Hepatocyte (in vitro differentiated cells): ENCODE results near the gene MACC1. TPM values are rescaled to one million over a fixed set of nuclear protein-coding genes. Genes with fewer than 3 reads are reported as not detected.

Experiments used
- DNase-seq: peaks from one replicate; pipeline ENCODE4 v3.0.0-alpha.2; 2016; ENCODE audit warnings: low spot score
- H2AFZ ChIP-seq: fragments of 200-600 bp; sonication (generic); 2 replicates; pipeline ENCODE4 v1.6.0; 2016; ENCODE audit warnings: antibody characterized with exemption, mild to moderate bottlenecking
- H3K27ac ChIP-seq: fragments of 200-600 bp; sonication (generic); 2 replicates; pipeline ENCODE4 v1.5.1; 2016; ENCODE audit warnings: mild to moderate bottlenecking
- H3K27me3 ChIP-seq: fragments of 200-600 bp; sonication (generic); 2 replicates; pipeline ENCODE4 v1.6.1; 2016
- H3K36me3 ChIP-seq: fragments of 200-600 bp; sonication (generic); replicated peaks from 2 replicates; pipeline ENCODE4 v1.5.1; 2016; ENCODE audit warnings: low read depth; ENCODE audit not compliant: insufficient read depth
- H3K4me1 ChIP-seq: fragments of 200-600 bp; sonication (generic); 2 replicates; pipeline ENCODE4 v1.5.1; 2016; ENCODE audit warnings: mild to moderate bottlenecking, moderate library complexity; ENCODE audit not compliant: insufficient read depth
- H3K4me2 ChIP-seq: fragments of 200-600 bp; sonication (generic); 2 replicates; pipeline ENCODE4 v1.6.0; 2016
- H3K4me3 ChIP-seq: fragments of 200-600 bp; sonication (generic); 2 replicates; pipeline ENCODE4 v1.5.1; 2016; ENCODE audit warnings: mild to moderate bottlenecking
- H3K79me2 ChIP-seq: fragments of 200-600 bp; sonication (generic); 2 replicates; pipeline ENCODE4 v1.6.0; 2017; ENCODE audit warnings: mild to moderate bottlenecking
- H3K9me2 ChIP-seq: fragments of 200-600 bp; sonication (generic); replicated peaks from 2 replicates; pipeline ENCODE4 v1.6.0; 2017; ENCODE audit warnings: mild to moderate bottlenecking; ENCODE audit not compliant: insufficient read depth
- H3K9me3 ChIP-seq: fragments of 200-600 bp; sonication (generic); 2 replicates; pipeline ENCODE4 v1.5.1; 2016; ENCODE audit warnings: low read depth, mild to moderate bottlenecking
- H4K20me1 ChIP-seq: fragments of 200-600 bp; sonication (generic); 2 replicates; pipeline ENCODE4 v1.6.0; 2016; ENCODE audit warnings: mild to moderate bottlenecking; ENCODE audit not compliant: insufficient read depth, poor library complexity, severe bottlenecking
- EZH2 ChIP-seq: fragments of 200-600 bp; sonication (generic); IDR thresholded peaks from 2 replicates; pipeline ENCODE4 v1.6.1; 2016; ENCODE audit warnings: antibody characterized with exemption, mild to moderate bottlenecking, borderline replicate concordance
- EZH2phosphoT487 ChIP-seq: fragments of 200-600 bp; sonication (generic); IDR thresholded peaks from one replicate; pipeline ENCODE4 v1.6.1; 2018; ENCODE audit warnings: antibody characterized with exemption, mild to moderate bottlenecking, low read depth, moderate library complexity; ENCODE audit not compliant: unreplicated experiment, severe bottlenecking
- WGBS: methylation state at CpG from one replicate; pipeline ENCODE4 v1.1.6; 2016; ENCODE audit warnings: low lambda C conversion rate; ENCODE audit errors: missing lambda C conversion rate; 5-methylcytosine and 5-hydroxymethylcytosine counted together
- polyA plus RNA-seq: library from polyadenylated mRNA; unstranded; fragments of >200 nt; fragmentation: Nextera tagmentation; extraction: Ambion mirVana; gene quantifications from 2 replicates; pipeline ENCODE4 v1.2.1, GENCODE V29; 2016
- total RNA-seq: library from RNA; depleted of rRNA; stranded (reverse); fragments of >200 nt; gene quantifications from 2 replicates; pipeline ENCODE4 v1.2.3, GENCODE V29; 2014
- TF ChIP-seq, protein P1 (sequence below): fragments of 200-600 bp; sonication (generic); IDR thresholded peaks from 2 replicates; pipeline ENCODE4 v1.5.1; 2016; ENCODE audit warnings: antibody characterized with exemption, mild to moderate bottlenecking; ENCODE audit not compliant: poor library complexity

The MACC1 gene
- total and polyA plus RNA-seq, 2 experiments from 2014 or later, result 6.9 to 46.0 TPM

DNA sequence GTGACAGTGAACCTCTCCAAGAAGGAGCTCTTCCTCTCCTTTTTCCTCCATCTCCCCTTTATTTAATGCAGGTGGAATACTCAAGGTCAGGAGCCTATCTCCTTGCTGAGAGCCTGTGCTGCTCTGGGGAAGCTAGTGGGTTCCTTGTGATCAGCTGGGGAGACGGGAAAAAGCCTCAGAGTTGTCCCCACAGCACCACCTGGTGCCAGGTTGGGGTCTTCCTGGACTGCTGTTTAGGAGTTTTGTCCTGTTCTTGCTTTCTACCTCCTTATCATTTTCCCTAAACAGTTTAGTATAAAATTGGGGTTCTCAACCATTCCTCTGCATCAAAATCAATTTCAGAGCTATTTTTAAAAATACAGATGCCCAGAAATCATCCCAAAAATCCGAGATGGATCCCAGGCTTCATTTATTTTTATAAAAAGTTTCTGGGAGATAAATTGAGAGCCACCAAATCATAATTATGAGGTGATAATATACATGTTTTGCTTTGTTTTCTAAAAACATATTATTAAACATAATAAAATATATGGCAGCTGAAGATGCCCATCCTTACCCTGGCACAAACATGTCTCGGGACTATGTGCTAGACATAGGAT, 44.3 kb downstream of the MACC1 start:
- WGBS, result 40% methylated on average over 3 of the region's 3 CpGs
- H3K79me2 ChIP-seq, result no peaks in the 10 kb centered on the region
- no peak overlapping the region for H2AFZ ChIP-seq
- no peak overlapping the region for H3K4me3 ChIP-seq
- H3K4me1 ChIP-seq, result no peaks in the 10 kb centered on the region
- H3K27ac ChIP-seq, result no peak overlapping the region
- TF ChIP-seq EZH2phosphoT487, result no peak
- TF ChIP-seq, protein P1, sequence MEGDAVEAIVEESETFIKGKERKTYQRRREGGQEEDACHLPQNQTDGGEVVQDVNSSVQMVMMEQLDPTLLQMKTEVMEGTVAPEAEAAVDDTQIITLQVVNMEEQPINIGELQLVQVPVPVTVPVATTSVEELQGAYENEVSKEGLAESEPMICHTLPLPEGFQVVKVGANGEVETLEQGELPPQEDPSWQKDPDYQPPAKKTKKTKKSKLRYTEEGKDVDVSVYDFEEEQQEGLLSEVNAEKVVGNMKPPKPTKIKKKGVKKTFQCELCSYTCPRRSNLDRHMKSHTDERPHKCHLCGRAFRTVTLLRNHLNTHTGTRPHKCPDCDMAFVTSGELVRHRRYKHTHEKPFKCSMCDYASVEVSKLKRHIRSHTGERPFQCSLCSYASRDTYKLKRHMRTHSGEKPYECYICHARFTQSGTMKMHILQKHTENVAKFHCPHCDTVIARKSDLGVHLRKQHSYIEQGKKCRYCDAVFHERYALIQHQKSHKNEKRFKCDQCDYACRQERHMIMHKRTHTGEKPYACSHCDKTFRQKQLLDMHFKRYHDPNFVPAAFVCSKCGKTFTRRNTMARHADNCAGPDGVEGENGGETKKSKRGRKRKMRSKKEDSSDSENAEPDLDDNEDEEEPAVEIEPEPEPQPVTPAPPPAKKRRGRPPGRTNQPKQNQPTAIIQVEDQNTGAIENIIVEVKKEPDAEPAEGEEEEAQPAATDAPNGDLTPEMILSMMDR, result peak; percentile 71
- H3K9me2 ChIP-seq, result no peaks in the 10 kb centered on the region
- H3K9me3 ChIP-seq, result no peaks in the 10 kb centered on the region
- H3K4me2 ChIP-seq, result no peak overlapping the region
- peak; percentile 76 for DNase-seq
- H4K20me1 ChIP-seq, result no peaks in the 10 kb centered on the region
- H3K27me3 ChIP-seq, result no peaks in the 10 kb centered on the region
- H3K36me3 ChIP-seq, result no peaks in the 10 kb centered on the region

DNA sequence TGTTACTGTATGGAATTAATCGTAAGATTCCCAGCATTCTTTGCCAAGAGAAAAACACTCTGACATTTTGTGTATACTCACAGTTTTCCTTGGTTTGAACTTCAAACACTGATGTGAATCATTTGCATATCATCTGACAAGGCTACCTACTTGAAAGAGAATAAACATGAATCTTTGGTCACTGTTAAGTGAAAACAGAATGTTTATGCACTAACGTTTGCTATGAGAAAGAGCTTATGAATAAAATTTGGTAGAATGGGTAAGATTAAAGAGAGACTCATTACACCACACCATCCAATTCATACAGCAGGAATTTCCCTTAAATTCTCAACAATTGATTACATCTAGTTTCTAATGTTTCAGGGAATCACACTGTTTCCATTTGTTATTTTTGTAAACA, 46.6 kb downstream of the MACC1 start:
- no peak overlapping the region for H2AFZ ChIP-seq
- 75% methylated on average over 2 of the region's 2 CpGs for WGBS
- H3K27ac ChIP-seq, result no peak overlapping the region
- no peaks in the 10 kb centered on the region for H3K27me3 ChIP-seq
- H3K79me2 ChIP-seq, result no peaks in the 10 kb centered on the region
- no peaks in the 10 kb centered on the region for H3K36me3 ChIP-seq
- no peaks in the 10 kb centered on the region for H3K4me1 ChIP-seq
- H3K9me2 ChIP-seq, result no peaks in the 10 kb centered on the region
- no peak overlapping the region for H3K4me3 ChIP-seq
- no peak overlapping the region for H3K4me2 ChIP-seq
- H4K20me1 ChIP-seq, result no peaks in the 10 kb centered on the region
- TF ChIP-seq, protein P1, result no peak
- TF ChIP-seq EZH2phosphoT487, result no peak
- no peak for TF ChIP-seq EZH2
- H3K9me3 ChIP-seq, result no peaks in the 10 kb centered on the region
- DNase-seq, result no peak

DNA sequence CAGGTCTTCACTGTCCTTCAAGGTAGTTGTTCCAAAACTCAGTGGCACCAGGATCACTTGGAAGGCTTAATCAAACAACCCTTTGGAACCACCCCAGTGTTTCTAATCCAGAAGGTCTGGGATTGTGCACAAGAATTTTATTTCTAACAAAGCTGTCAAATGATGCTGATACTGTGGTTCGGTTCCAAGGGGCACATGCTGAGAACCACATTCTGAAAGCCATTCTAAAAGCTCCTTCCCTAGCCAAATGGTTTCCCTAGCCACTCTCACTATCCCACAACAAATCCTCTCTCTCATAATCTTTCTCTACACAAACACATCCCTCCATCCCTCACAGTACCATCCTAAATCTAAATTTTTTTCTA, 52.1 kb downstream of the MACC1 start:
- TF ChIP-seq, protein P1, result no peak
- no peak for TF ChIP-seq EZH2phosphoT487
- no peak for TF ChIP-seq EZH2
- H3K9me2 ChIP-seq, result no peaks in the 10 kb centered on the region
- no peak overlapping the region for H3K4me3 ChIP-seq
- H2AFZ ChIP-seq, result no peak overlapping the region
- 95% methylated on average over 1 of the region's 1 CpG for WGBS
- no peaks in the 10 kb centered on the region for H3K9me3 ChIP-seq
- no peaks in the 10 kb centered on the region for H4K20me1 ChIP-seq
- no peak overlapping the region for H3K27ac ChIP-seq
- H3K4me1 ChIP-seq, result no peaks in the 10 kb centered on the region
- no peak for DNase-seq
- H3K4me2 ChIP-seq, result no peak overlapping the region
- no peaks in the 10 kb centered on the region for H3K36me3 ChIP-seq
- no peaks in the 10 kb centered on the region for H3K79me2 ChIP-seq
- no peaks in the 10 kb centered on the region for H3K27me3 ChIP-seq
